SJSA1 (cell line): ENCODE measurements around the gene PDGFC. TPM values are rescaled to one million over a fixed set of nuclear protein-coding genes. Genes with fewer than 3 reads are reported as not detected.
"Not testable (repeated sequence)": the region's sequence is repeated elsewhere in the genome, so short reads cannot be mapped to it uniquely, and the experiment has no call there.

Experiments used
- DNase-seq, 2 experiments: peaks; one replicate each; pipeline ENCODE4 v3.0.0-alpha.2; 2015 to 2020; ENCODE audit warnings: low spot score in 2 of 2, low read depth in 1 of 2
- H3K27ac ChIP-seq: fragments of 250-450 bp; sonication (Bioruptor Pico); 2 replicates; pipeline ENCODE4 v1.5.1; 2020; ENCODE audit warnings: mild to moderate bottlenecking, moderate library complexity
- H3K27me3 ChIP-seq: fragments of 250-450 bp; sonication (Bioruptor Pico); replicated peaks from 2 replicates; pipeline ENCODE4 v1.5.1; 2020; ENCODE audit warnings: mild to moderate bottlenecking, moderate library complexity
- H3K36me3 ChIP-seq: fragments of 250-450 bp; sonication (Bioruptor Pico); 2 replicates; pipeline ENCODE4 v1.5.1; 2020; ENCODE audit warnings: mild to moderate bottlenecking
- H3K4me1 ChIP-seq: fragments of 250-450 bp; sonication (Bioruptor Pico); replicated peaks from 2 replicates; pipeline ENCODE4 v1.6.1; 2021; ENCODE audit warnings: mild to moderate bottlenecking
- H3K4me3 ChIP-seq: fragments of 250-450 bp; sonication (Bioruptor Pico); 2 replicates; pipeline ENCODE4 v1.5.1; 2020; ENCODE audit warnings: mild to moderate bottlenecking
- H3K9me3 ChIP-seq: fragments of 250-450 bp; sonication (Bioruptor Pico); replicated peaks from 2 replicates; pipeline ENCODE4 v1.5.1; 2020; ENCODE audit warnings: mild to moderate bottlenecking
- total RNA-seq: library from RNA; depleted of rRNA; stranded (reverse); fragments of >200 nt; shearing (Covaris generic); gene quantifications from 2 replicates; pipeline ENCODE4 v1.2.3, GENCODE V29; 2014

Gene PDGFC
- total RNA-seq, 1 experiment from 2014 or later = 63.0 TPM

DNA sequence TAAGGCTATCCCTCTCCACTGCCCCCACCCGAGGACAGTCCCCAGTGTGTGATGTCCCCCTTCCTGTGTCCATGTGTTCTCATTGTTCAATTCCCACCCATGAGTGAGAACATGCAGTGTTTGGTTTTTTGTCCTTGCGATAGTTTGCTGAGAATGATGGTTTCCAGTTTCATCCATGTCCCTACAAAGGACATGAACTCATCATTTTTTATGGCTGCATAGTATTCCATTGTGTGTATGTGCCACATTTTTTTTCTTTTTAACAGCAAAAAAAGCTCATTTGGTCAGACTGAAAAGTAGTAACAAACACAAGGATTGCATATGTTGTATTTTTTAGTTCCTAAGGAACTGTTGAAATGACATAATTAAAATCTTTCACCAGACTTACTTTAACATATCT is 105.5 kb downstream of the PDGFC start:
- not testable (repeated sequence) for H3K9me3 ChIP-seq, H3K27me3 ChIP-seq, DNase-seq, H3K4me1 ChIP-seq, H3K4me3 ChIP-seq, H3K27ac ChIP-seq, H3K36me3 ChIP-seq

DNA sequence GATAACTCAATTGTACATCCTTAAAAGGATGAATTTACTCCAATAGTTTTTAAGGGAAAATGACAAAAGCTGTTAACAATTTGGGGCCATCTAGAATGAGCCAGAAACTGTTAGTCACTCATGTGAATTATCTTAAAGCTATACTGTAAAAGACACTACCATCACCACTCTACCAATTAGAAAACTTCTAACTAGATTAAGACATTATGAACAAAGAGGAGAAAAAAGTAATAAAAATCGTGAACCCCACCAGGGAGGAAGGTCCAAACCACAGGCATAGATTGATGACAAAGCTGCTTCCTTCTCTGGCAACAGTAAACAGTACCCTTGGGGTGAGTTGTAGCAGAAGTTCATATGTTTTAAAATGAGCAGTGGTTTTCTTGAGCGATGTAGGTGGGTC is 106.1 kb downstream of the PDGFC start:
- no peak overlapping the region for H3K4me3 ChIP-seq
- H3K4me1 ChIP-seq = no peaks in the 10 kb centered on the region
- H3K9me3 ChIP-seq = no peaks in the 10 kb centered on the region
- no peaks in the 10 kb centered on the region for H3K36me3 ChIP-seq
- H3K27ac ChIP-seq = no peak overlapping the region
- no peak for DNase-seq
- H3K27me3 ChIP-seq = no peaks in the 10 kb centered on the region

DNA sequence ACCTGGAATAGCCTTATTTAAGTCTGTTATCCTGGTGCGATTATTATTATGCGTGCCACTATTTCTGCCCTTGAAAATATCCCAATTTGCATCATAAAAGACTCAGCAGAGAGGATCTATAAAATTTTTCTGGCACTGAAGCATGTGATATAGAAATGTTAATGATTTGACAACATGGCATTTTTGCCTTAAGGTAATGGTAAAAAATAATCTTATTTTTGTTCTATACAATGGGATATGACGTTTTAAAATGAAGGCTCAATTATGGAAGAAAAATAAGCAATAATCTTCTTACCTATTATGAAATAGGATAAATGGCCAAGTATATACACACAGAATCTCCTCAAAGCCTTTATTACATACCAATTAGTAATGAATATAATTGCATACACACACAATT is 113.5 kb downstream of the PDGFC start:
- Histone ChIP-seq H3K27ac (no peak overlapping the region), H3K4me3 (no peak overlapping the region), H3K36me3 (no peaks in the 10 kb centered on the region), H3K4me1 (no peaks in the 10 kb centered on the region), H3K9me3 (no peaks in the 10 kb centered on the region), H3K27me3 (no peaks in the 10 kb centered on the region)
- DNase-seq = no peak

DNA sequence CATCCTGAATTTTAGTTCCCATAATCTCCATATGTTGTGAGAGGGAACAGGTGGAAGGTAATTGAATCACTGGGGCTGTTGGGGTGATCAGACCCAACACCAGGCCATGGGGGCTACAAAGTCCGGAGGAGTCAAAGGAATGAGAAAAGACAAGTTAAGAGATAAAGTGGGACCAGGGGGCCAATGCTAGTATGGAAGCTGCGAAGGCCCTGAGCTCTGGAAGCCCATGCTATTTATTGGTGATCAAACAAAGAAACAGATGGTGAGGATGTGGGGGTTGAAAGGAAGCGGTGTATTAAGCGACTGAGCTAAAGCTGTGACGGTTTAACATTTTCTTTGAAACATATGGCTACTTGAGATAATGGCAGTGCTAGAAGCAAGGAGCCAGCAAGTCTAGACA is 132.8 kb downstream of the PDGFC start:
- H3K4me3 ChIP-seq = no peak overlapping the region
- no peak overlapping the region for H3K27ac ChIP-seq
- H3K9me3 ChIP-seq = peaks cover 28% of the 10 kb centered on the region
- no peaks in the 10 kb centered on the region for H3K27me3 ChIP-seq
- DNase-seq = peak in 1 of 2 experiments; percentile 12
- no peaks in the 10 kb centered on the region for H3K4me1 ChIP-seq
- H3K36me3 ChIP-seq = peaks cover 19% of the 10 kb centered on the region

DNA sequence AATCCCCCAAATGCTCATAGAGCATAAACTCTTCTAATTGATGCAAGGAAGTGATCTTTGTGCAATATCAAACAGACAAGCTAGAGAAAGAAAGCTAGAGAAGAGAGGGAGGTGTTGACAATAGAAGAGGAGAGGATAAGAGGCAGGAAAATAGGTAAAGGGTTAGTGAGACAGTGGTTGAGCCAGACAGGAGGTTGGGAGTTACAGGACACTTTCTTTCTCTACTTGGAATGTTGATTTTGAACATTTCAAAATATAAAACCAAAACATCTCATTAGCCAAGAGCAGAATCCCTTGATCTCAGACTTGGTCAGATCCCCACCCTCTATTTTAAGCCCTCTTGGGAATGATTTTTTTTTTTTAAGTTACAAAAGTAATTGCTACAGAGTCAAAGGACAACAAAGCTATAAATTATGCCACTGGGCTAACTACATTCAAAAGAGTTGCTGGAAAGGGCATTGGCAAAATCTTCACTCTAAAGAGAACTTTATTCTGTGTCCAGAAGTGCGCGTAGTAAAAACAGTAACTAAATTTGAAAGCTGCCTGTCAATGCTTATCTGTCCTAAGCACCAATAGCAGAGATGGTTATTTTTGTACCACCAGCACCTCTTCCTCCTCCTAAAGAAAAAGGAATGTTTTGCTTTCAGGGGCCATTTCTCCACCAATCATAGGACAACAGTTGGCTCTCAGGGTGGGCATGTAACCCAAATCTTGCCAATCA is 133.8 kb downstream of the PDGFC start:
- H3K4me3 ChIP-seq = no peak overlapping the region
- no peaks in the 10 kb centered on the region for H3K27me3 ChIP-seq
- H3K9me3 ChIP-seq = peaks cover 28% of the 10 kb centered on the region
- H3K27ac ChIP-seq = no peak overlapping the region
- H3K4me1 ChIP-seq = no peaks in the 10 kb centered on the region
- no peak for DNase-seq
- peaks cover 19% of the 10 kb centered on the region for H3K36me3 ChIP-seq

DNA sequence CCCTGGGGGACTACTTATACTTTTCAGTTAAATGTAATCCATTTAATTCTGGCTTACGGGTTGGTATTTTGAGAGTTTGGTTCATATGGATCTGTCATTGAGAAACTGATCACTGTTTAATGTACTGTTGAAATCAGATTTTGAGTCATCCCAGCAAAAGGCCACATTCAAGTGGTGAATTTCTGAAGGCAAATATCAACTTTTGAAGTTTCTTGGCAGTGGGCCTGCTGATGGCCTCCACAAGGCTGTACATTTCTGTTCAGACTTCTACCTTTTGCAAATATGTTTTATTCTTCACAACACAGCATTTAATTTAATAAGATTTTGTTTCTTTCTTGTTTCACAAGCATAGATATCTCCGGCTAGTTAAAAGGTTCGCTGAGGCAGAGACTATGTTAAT is 138.7 kb downstream of the PDGFC start:
- no peak for DNase-seq
- H3K27me3 ChIP-seq = no peaks in the 10 kb centered on the region
- no peak overlapping the region for H3K4me3 ChIP-seq
- H3K27ac ChIP-seq = no peak overlapping the region
- no peaks in the 10 kb centered on the region for H3K36me3 ChIP-seq
- no peaks in the 10 kb centered on the region for H3K4me1 ChIP-seq
- H3K9me3 ChIP-seq = 0 out of 2 replicates have a peak, but pooled peaks cover 3% of the 10 kb centered on the region

DNA sequence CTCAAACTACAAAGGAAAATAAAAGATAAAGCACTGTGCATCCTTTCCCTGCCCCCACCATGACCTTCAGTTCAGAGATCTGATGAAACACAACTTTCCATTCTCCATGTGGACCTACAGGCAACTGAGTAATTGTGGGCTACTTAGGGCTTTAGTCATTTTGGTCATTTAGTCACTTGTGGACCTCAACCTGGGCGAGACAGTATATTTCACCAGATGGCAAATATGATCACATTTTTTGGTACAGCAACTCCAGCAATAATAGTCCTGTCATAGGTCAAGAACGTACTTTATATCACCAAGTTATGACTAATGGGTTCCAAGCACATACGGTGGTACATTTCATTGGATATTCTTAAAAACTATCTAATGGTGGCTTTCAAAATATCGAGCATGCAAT is 141.2 kb downstream of the PDGFC start:
- no peak overlapping the region for H3K4me3 ChIP-seq
- DNase-seq = no peak
- H3K27ac ChIP-seq = no peak overlapping the region
- no peaks in the 10 kb centered on the region for H3K4me1 ChIP-seq
- no peaks in the 10 kb centered on the region for H3K36me3 ChIP-seq
- H3K9me3 ChIP-seq = 0 out of 2 replicates have a peak, but pooled peaks cover 3% of the 10 kb centered on the region
- H3K27me3 ChIP-seq = no peaks in the 10 kb centered on the region

DNA sequence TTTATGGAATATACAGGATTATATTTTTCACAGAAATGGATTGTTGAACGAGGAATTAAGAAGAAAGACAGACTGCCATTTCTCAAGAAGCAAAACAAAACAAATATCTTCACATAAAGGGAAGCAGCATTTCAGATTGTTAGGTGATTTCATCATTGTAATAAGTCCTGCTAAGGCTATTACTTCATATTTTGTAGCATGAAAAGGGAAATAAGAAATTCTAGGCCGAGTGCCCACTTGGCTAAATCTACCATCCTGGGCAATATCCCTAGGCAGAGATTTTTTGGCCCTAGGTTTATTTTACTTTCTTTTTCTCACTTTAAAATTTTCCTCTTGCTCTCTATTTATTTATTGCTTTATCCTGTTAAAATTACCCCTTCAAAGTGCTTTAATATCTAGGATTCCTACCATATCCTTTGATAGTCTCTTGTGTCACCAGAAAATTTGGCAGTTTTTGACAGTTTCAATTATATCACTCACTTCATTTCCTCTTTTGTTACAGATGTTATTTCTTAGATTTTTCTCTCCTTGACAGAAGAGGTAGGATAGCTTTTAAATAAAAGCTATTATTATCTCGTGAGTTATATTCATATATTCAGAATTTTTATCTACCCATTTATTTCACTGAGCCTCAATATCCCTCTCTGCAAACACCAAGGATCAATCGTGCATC is 142.3 kb downstream of the PDGFC start:
- no peaks in the 10 kb centered on the region for H3K27me3 ChIP-seq
- H3K4me3 ChIP-seq = no peak overlapping the region

DNA sequence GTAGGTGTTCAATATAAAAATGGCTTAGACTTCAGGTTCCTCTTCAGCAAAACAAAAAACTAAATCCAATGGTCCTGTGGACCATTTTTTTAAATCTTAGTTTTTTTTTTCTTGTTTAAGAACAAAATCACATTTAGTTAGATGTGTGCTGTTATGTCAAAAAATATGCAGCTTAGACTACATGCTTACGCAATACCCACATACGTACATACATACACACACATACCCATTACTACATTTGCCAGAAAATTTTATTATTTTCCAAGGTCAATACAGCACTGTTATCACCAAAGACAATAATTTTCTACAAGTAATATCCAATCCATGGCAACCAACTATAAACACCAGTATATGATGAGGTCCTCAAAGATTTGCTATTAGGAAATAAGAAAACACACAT is 144.1 kb downstream of the PDGFC start:
- Histone ChIP-seq H3K4me1 (no peaks in the 10 kb centered on the region), H3K36me3 (no peaks in the 10 kb centered on the region), H3K9me3 (0 out of 2 replicates have a peak, but pooled peaks cover 3% of the 10 kb centered on the region), H3K27me3 (no peaks in the 10 kb centered on the region), H3K4me3 (no peak overlapping the region), H3K27ac (no peak overlapping the region)
- DNase-seq = no peak

More for the DNA sequence above, 142.3 kb downstream of the PDGFC start:
- Histone ChIP-seq H3K36me3 (no peaks in the 10 kb centered on the region), H3K27ac (no peak overlapping the region), H3K9me3 (0 out of 2 replicates have a peak, but pooled peaks cover 3% of the 10 kb centered on the region), H3K4me1 (no peaks in the 10 kb centered on the region)
- no peak for DNase-seq

DNA sequence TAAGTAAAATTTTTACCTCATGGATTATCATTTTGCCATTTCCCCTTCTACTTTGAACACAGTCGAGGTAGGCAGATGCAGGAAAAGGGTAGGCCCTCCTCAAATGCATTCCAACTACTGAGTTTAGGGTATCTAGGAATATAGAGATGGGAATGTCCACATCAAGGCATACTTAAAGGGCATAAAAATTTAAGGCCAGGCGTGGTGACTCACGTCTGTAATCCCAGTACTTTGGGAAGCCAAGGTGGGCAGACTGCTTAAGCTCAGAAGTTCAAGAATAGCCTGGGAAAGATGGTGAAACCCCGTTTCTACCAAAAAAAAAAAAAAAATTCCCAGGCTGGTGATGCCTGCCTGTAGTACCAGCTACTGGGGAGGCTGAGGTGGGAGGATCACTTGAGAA is 146.5 kb downstream of the PDGFC start:
- Histone ChIP-seq H3K36me3 (no peaks in the 10 kb centered on the region), H3K4me3 (no peak overlapping the region), H3K4me1 (no peaks in the 10 kb centered on the region), H3K9me3 (no peaks in the 10 kb centered on the region), H3K27ac (no peak overlapping the region), H3K27me3 (no peaks in the 10 kb centered on the region)
- no peak for DNase-seq

DNA sequence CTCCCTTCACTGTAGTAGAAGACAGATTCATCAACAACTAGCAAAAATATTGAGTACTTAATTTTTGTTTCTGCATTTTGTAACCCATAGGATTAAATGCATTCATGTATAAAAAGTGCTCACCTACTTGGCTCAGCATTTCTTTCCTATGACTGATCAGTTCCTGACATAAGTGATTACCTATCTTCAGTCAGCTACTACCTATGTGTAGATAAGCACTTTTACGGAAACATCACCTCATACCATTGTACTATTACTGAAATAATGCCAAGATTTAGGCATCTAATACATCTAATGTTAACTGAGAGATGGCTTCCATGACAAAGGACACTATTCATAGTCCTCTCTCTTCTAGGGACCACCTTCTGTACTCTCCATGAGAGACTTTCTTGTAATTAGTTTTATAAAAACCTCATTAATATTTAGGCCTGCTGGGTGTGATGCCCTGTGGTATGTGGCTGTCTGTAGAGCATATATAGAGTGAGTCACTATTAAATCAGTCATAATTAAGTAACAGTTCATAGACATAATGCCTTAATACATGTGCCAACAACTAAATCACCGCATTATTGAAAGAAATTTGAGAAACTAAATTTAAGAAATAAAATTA is 147.0 kb downstream of the PDGFC start:
- no peak overlapping the region for H3K4me3 ChIP-seq
- no peak for DNase-seq
- no peaks in the 10 kb centered on the region for H3K36me3 ChIP-seq
- no peaks in the 10 kb centered on the region for H3K4me1 ChIP-seq
- H3K9me3 ChIP-seq = no peaks in the 10 kb centered on the region
- H3K27me3 ChIP-seq = no peaks in the 10 kb centered on the region
- H3K27ac ChIP-seq = no peak overlapping the region

DNA sequence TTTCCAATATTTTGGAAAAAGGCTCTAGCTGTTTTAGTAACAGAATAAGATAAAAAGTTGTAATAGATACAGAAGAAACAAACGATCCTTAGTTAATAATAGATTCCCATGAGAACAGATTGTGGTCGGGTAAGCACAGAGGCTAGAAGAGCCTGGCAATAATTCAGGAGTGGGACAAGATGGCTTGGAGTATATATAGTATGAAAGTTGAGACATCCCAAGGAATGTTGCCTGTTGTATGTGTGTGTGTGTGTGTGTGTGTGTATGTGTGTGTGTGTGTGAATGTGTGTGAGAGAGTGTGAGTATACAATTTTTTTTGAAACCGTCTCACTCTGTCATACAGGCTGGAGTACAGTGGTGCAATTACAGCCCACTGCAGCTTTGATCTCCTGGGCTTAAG is 150.7 kb downstream of the PDGFC start:
- no peak for DNase-seq
- Histone ChIP-seq H3K27ac (no peak overlapping the region), H3K9me3 (no peaks in the 10 kb centered on the region), H3K4me1 (no peaks in the 10 kb centered on the region), H3K27me3 (no peaks in the 10 kb centered on the region), H3K36me3 (no peaks in the 10 kb centered on the region), H3K4me3 (no peak overlapping the region)

DNA sequence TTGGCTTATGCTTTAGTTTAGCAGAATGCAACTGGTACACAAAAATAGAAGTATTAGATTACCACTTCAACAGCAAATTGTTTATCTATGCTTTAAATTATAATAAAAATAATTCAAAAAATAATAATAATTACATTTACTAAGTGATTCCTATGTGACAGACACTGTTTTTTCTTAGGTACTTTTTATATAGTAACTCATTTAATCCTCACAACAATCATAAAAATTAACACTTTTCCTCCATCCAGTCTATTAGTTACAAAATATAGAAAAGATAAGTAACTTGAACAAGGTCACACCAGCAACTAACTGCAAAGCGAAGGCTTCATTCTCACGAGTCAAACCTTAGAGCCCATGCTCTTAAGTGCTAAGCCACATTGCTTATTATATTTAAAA is 155.2 kb downstream of the PDGFC start:
- Histone ChIP-seq H3K36me3 (no peaks in the 10 kb centered on the region), H3K4me1 (no peaks in the 10 kb centered on the region), H3K4me3 (no peak overlapping the region), H3K27ac (no peak overlapping the region), H3K9me3 (no peaks in the 10 kb centered on the region), H3K27me3 (no peaks in the 10 kb centered on the region)
- no peak for DNase-seq

DNA sequence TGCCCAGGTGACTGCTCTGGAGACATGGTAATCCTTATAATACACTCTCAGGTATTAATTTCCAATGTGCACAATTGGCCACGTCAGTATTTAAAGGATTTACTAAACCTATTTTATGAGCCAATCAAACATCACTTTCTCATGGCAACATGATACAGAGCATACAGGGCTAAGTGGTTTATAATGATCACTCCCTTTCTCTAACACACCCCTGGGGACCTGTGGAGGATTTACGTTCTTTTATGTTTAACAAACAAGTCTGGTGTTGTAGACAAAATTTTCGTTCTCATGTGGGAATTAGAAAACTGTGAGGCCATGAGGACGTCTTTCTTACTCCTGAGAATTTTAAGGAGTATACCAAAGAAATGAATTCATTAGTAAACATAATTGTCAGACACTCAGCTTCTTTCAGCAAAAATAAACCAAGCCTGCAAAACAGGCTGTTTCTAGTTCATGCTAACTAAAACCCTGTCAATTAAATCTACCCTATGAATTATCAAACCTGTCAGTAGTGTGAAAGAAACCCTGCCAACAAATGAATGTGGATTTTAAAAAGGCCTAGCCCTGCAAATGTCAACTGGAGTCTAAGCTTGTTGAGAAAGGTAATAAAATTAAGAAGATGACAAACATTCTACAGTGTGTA is 155.8 kb downstream of the PDGFC start:
- H3K36me3 ChIP-seq = no peaks in the 10 kb centered on the region

More for the DNA sequence above, 155.8 kb downstream of the PDGFC start:
- no peaks in the 10 kb centered on the region for H3K9me3 ChIP-seq
- no peak for DNase-seq
- no peak overlapping the region for H3K4me3 ChIP-seq
- H3K4me1 ChIP-seq = no peaks in the 10 kb centered on the region
- no peak overlapping the region for H3K27ac ChIP-seq
- H3K27me3 ChIP-seq = no peaks in the 10 kb centered on the region
